HepG2 (cell line): ENCODE data around the gene SFXN5. TPM values are rescaled to one million over a fixed set of nuclear protein-coding genes. Genes with fewer than 3 reads are reported as not detected.

Experiments used
- ATAC-seq: fragments of 200-7000 bp; cut with Tn5 transposase; 3 replicates; pipeline ENCODE4 v1.9.1; 2020; ENCODE audit warnings: mild to moderate bottlenecking, moderate library complexity
- BruUV-seq: library from RNA; stranded (reverse); fragments of 400-500 nt; replicated peaks from 2 replicates; lab custom pipeline; 2021; lab: Mats Ljungman, UMichigan
- CTCF ChIA-PET: fragments of 300-600 bp; formaldehyde crosslinking; extraction: SDS; loops from one replicate; lab custom pipeline; 2021; ENCODE audit warnings: low total read pairs, inconsistent platforms, low intra/inter-chr PET ratio; lab: Yijun Ruan, JAX
- POLR2A ChIA-PET: fragments of 350-600 bp; sonication (Branson Sonifier 250); formaldehyde crosslinking; loops from one replicate; lab custom pipeline; 2020; ENCODE audit warnings: antibody characterized with exemption, inconsistent platforms; lab: Yijun Ruan, JAX
- DNase-seq: peaks from one replicate; pipeline ENCODE4 v3.0.0-alpha.2; 2015; ENCODE audit warnings: low spot score
- FAIRE-seq: peaks from 3 replicates; lab custom pipeline; 2011; peaks lifted over from hg19 to GRCh38; lab: Jason Lieb, UNC
- H2AFZ ChIP-seq: one replicate; pipeline ENCODE4 v1.6.1; 2011; ENCODE audit warnings: low read length, inconsistent platforms
- H3K27ac ChIP-seq: fragments of 300-600 bp; 3 replicates; pipeline ENCODE4 v1.8.0; 2011; ENCODE audit warnings: mixed run types, mild to moderate bottlenecking, mixed read lengths, low read length, inconsistent platforms; ENCODE audit not compliant: insufficient read depth; ENCODE audit errors: extremely low read length
- H3K27me3 ChIP-seq, 2 experiments: fragments of 200-600 bp in 1 of 2; 2 replicates in 1 of 2; 3 replicates in 1 of 2; pipeline versions ENCODE4 v1.6.0 to v1.8.0; 2011; ENCODE audit warnings: low read length in 2 of 2, mild to moderate bottlenecking in 2 of 2, moderate library complexity in 2 of 2, inconsistent platforms in 1 of 2; ENCODE audit not compliant: insufficient read depth in 2 of 2, control insufficient read depth in 1 of 2
- H3K36me3 ChIP-seq, 2 experiments: fragments of 200-600 bp in 1 of 2; replicated peaks in 1 of 2; 2 replicates in 1 of 2; 3 replicates in 1 of 2; pipeline versions ENCODE4 v1.5.1 to v1.8.0; 2011; ENCODE audit warnings: low read length in 2 of 2, inconsistent platforms in 1 of 2; ENCODE audit not compliant: insufficient read depth in 2 of 2, control insufficient read depth in 1 of 2
- H3K4me1 ChIP-seq: 2 replicates; pipeline ENCODE4 v1.5.1; 2012; ENCODE audit warnings: low read length, inconsistent platforms; ENCODE audit not compliant: insufficient read depth
- H3K4me2 ChIP-seq: 2 replicates; pipeline ENCODE4 v1.6.0; 2011; ENCODE audit warnings: low read depth, low read length, inconsistent platforms
- H3K4me3 ChIP-seq, 3 experiments: fragments of 200-600 bp in 1 of 3; sonication (generic), shearing (Covaris generic) in 1 of 3; replicated peaks in 1 of 3; 2 replicates each; pipeline ENCODE4 v1.5.1; 2011 to 2016; ENCODE audit warnings: low read length in 3 of 3, inconsistent platforms in 2 of 3, low read depth in 2 of 3, mild to moderate bottlenecking in 2 of 3, control low read depth in 1 of 3, mixed read lengths in 1 of 3; ENCODE audit not compliant: insufficient read depth in 1 of 3
- H3K79me2 ChIP-seq: one replicate; pipeline ENCODE4 v1.6.1; 2011; ENCODE audit warnings: low read length, inconsistent platforms; ENCODE audit not compliant: insufficient read depth
- H3K9ac ChIP-seq: 2 replicates; pipeline ENCODE4 v1.6.0; 2011; ENCODE audit warnings: mild to moderate bottlenecking, low read depth, low read length, inconsistent platforms; ENCODE audit not compliant: insufficient read depth
- H3K9me3 ChIP-seq: 2 replicates; pipeline ENCODE4 v1.5.1; 2012; ENCODE audit warnings: mild to moderate bottlenecking, low read length
- H4K20me1 ChIP-seq: 2 replicates; pipeline ENCODE4 v1.6.0; 2011; ENCODE audit warnings: inconsistent platforms, mild to moderate bottlenecking, low read length, moderate library complexity; ENCODE audit not compliant: insufficient read depth
- AGO2 ChIP-seq: fragments of 200-400 bp; formaldehyde crosslinking; optimal IDR thresholded peaks from 2 replicates; pipeline ENCODE3; 2017; ENCODE audit warnings: mild to moderate bottlenecking, low read depth, low read length, moderate library complexity
- CHD4 ChIP-seq: fragments of 200-600 bp; sonication (generic); IDR thresholded peaks from 2 replicates; pipeline ENCODE4 v1.7.0; 2017; ENCODE audit warnings: mild to moderate bottlenecking, low read length, borderline replicate concordance
- HIVEP1 ChIP-seq: sonication (generic); formaldehyde crosslinking; IDR thresholded peaks from 2 replicates; pipeline ENCODE4 v1.4.0; 2020; ENCODE audit warnings: mild to moderate bottlenecking, missing genetic modification reagents
- ZNF205 ChIP-seq: IDR thresholded peaks from 2 replicates; pipeline ENCODE4 v1.6.1; 2018; ENCODE audit warnings: missing biosample characterization, missing genetic modification reagents
- ZNF547 ChIP-seq: sonication (generic); formaldehyde crosslinking; IDR thresholded peaks from 2 replicates; pipeline ENCODE4 v1.5.1; 2020; ENCODE audit warnings: mild to moderate bottlenecking, missing genetic modification reagents
- ZNF605 ChIP-seq: sonication (generic); formaldehyde crosslinking; IDR thresholded peaks from 2 replicates; pipeline ENCODE4 v1.8.0; 2022; ENCODE audit warnings: mild to moderate bottlenecking, missing genetic modification reagents
- ZNF780A ChIP-seq: sonication (generic); formaldehyde crosslinking; IDR thresholded peaks from 2 replicates; pipeline ENCODE4 v1.8.0; 2022; ENCODE audit warnings: mild to moderate bottlenecking, missing genetic modification reagents, moderate library complexity
- ZSCAN30 ChIP-seq: sonication (generic); formaldehyde crosslinking; IDR thresholded peaks from 2 replicates; pipeline ENCODE4 v1.5.0; 2020; ENCODE audit warnings: mild to moderate bottlenecking, missing genetic modification reagents
- WGBS: methylation state at CpG from one replicate; pipeline ENCODE4 v1.1.6; 2017; ENCODE audit warnings: low lambda C conversion rate; 5-methylcytosine and 5-hydroxymethylcytosine counted together
- in situ Hi-C: cut with HindIII; loops from 2 replicates; pipeline ENCODE4 v1.10.0; 2017; ENCODE audit warnings: low pct_unique_long_range_greater_than_20kb; ENCODE audit not compliant: extremely low pct_ligation_motif_present
- intact Hi-C: fragments of 100-400 bp; cut with micrococcal nuclease; formaldehyde crosslinking; loops from one replicate; pipeline ENCODE4 v1.10.0; 2022; ENCODE audit not compliant: unreplicated experiment
- polyA plus RNA-seq, 8 experiments: library from polyadenylated mRNA; depleted of rRNA in 3 of 8; stranded (reverse) in 7 of 8; unstranded in 1 of 8; fragments of >200 nt; fragmentation: Illumina TruSeq in 4 of 8; extraction: Trizol in 4 of 8; gene quantifications; 2 replicates each; pipeline versions ENCODE4 v1.2.1 to v1.2.3, GENCODE V29; 2011 to 2016; ENCODE audit warnings: low read depth in 4 of 8, missing spikeins in 1 of 8, mixed read lengths in 1 of 8; ENCODE audit not compliant: insufficient read depth in 1 of 8
- total RNA-seq, 5 experiments: library from RNA; depleted of rRNA; stranded (reverse); fragments of >200 nt; fragmentation: Illumina TruSeq; extraction: Trizol; gene quantifications; 2 replicates each; pipeline ENCODE4 v1.2.3, GENCODE V29; 2016; ENCODE audit warnings: low read depth in 1 of 5
- TF ChIP-seq, protein P1 (sequence below): sonication (generic); formaldehyde crosslinking; IDR thresholded peaks from 2 replicates; pipeline ENCODE4 v1.4.0; 2020; ENCODE audit warnings: missing genetic modification reagents
- TF ChIP-seq, protein P2 (sequence below): sonication (generic); formaldehyde crosslinking; IDR thresholded peaks from 2 replicates; pipeline ENCODE4 v1.5.0; 2020; ENCODE audit warnings: missing genetic modification reagents, mild to moderate bottlenecking, borderline replicate concordance
- TF ChIP-seq, protein P3 (sequence below): sonication (generic); formaldehyde crosslinking; conservative IDR thresholded peaks from 2 replicates; pipeline ENCODE4 v1.4.0; 2020; ENCODE audit warnings: missing genetic modification reagents
- TF ChIP-seq, protein P4 (sequence below): sonication (generic); formaldehyde crosslinking; IDR thresholded peaks from 2 replicates; pipeline ENCODE4 v1.5.1; 2020; ENCODE audit warnings: mild to moderate bottlenecking, missing genetic modification reagents, moderate library complexity

The SFXN5 gene
- total and polyA plus RNA-seq, 2 of the 13 experiments (the other 11 are each of a cell fraction or from before 2014, with no cell fraction given): 34.9 to 37.4 TPM

DNA sequence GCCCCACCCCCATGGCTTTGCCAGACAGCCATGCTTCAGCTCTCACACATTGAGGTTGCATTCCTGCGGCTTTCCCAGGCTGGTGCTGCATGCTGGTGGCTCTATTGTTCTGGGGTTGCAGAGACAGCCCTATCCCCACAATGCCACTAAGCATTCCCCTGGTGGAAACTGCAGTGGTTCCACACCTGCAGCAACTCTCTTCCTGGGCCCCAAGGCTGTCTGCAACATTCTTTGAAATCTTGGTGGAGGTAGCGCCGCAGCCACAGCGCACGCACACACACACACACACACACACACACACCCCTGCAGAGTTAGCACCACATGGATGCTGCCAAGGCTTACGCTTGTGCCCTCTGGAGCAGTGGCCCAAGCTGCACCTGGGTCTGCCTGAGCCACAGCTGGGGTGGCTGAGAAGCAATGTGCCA is 21.4 kb downstream of the SFXN5 start:
- Histone ChIP-seq H3K79me2 (no peaks in the 10 kb centered on the region), H3K4me1 (peaks cover 7% of the 10 kb centered on the region), H3K4me2 (no peak overlapping the region), H4K20me1 (no peaks in the 10 kb centered on the region), H3K36me3 (peaks cover 5 to 24% of the 10 kb centered on the region in 2 experiments; a peak in 4 of 5 replicates), H2AFZ (no peak overlapping the region), H3K27me3 (no peaks in the 10 kb centered on the region), H3K27ac (no peak overlapping the region), H3K9ac (no peak overlapping the region), H3K4me3 (no peak overlapping the region), H3K9me3 (no peaks in the 10 kb centered on the region)
- intact Hi-C loops: no loop called here
- in situ Hi-C loops: no loop called here
- POLR2A ChIA-PET: no interaction called here
- DNase-seq: no peak
- BruUV-seq: no TSS peak
- ATAC-seq: peak; percentile 34
- WGBS: 89% methylated on average over 6 of the region's 6 CpGs
- no peak for FAIRE-seq
- CTCF ChIA-PET: no interaction called here
- TF ChIP-seq, protein P1, sequence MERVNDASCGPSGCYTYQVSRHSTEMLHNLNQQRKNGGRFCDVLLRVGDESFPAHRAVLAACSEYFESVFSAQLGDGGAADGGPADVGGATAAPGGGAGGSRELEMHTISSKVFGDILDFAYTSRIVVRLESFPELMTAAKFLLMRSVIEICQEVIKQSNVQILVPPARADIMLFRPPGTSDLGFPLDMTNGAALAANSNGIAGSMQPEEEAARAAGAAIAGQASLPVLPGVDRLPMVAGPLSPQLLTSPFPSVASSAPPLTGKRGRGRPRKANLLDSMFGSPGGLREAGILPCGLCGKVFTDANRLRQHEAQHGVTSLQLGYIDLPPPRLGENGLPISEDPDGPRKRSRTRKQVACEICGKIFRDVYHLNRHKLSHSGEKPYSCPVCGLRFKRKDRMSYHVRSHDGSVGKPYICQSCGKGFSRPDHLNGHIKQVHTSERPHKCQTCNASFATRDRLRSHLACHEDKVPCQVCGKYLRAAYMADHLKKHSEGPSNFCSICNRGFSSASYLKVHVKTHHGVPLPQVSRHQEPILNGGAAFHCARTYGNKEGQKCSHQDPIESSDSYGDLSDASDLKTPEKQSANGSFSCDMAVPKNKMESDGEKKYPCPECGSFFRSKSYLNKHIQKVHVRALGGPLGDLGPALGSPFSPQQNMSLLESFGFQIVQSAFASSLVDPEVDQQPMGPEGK (CRISPR knock-in tag): no peak
- TF ChIP-seq AGO2 (peak; percentile 55), ZNF605 (CRISPR knock-in tag) (no peak), ZNF547 (no peak), ZNF205 (CRISPR knock-in tag) (no peak), CHD4 (no peak), HIVEP1 (CRISPR knock-in tag) (0 out of 2 replicates have a peak, but pooled peaks have one; percentile 30), ZSCAN30 (CRISPR knock-in tag) (no peak), ZNF780A (CRISPR knock-in tag) (no peak)
- TF ChIP-seq, protein P2, sequence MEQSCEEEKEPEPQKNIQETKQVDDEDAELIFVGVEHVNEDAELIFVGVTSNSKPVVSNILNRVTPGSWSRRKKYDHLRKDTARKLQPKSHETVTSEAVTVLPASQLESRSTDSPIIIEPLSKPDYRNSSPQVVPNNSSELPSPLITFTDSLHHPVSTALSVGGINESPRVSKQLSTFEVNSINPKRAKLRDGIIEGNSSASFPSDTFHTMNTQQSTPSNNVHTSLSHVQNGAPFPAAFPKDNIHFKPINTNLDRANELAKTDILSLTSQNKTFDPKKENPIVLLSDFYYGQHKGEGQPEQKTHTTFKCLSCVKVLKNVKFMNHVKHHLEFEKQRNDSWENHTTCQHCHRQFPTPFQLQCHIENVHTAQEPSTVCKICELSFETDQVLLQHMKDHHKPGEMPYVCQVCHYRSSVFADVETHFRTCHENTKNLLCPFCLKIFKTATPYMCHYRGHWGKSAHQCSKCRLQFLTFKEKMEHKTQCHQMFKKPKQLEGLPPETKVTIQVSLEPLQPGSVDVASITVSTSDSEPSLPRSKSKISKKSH (CRISPR knock-in tag): no peak
- TF ChIP-seq, protein P3, sequence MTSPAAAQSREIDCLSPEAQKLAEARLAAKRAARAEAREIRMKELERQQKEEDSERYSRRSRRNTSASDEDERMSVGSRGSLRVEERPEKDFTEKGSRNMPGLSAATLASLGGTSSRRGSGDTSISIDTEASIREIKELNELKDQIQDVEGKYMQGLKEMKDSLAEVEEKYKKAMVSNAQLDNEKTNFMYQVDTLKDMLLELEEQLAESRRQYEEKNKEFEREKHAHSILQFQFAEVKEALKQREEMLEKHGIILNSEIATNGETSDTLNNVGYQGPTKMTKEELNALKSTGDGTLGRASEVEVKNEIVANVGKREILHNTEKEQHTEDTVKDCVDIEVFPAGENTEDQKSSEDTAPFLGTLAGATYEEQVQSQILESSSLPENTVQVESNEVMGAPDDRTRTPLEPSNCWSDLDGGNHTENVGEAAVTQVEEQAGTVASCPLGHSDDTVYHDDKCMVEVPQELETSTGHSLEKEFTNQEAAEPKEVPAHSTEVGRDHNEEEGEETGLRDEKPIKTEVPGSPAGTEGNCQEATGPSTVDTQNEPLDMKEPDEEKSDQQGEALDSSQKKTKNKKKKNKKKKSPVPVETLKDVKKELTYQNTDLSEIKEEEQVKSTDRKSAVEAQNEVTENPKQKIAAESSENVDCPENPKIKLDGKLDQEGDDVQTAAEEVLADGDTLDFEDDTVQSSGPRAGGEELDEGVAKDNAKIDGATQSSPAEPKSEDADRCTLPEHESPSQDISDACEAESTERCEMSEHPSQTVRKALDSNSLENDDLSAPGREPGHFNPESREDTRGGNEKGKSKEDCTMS: no peak
- TF ChIP-seq, protein P4, sequence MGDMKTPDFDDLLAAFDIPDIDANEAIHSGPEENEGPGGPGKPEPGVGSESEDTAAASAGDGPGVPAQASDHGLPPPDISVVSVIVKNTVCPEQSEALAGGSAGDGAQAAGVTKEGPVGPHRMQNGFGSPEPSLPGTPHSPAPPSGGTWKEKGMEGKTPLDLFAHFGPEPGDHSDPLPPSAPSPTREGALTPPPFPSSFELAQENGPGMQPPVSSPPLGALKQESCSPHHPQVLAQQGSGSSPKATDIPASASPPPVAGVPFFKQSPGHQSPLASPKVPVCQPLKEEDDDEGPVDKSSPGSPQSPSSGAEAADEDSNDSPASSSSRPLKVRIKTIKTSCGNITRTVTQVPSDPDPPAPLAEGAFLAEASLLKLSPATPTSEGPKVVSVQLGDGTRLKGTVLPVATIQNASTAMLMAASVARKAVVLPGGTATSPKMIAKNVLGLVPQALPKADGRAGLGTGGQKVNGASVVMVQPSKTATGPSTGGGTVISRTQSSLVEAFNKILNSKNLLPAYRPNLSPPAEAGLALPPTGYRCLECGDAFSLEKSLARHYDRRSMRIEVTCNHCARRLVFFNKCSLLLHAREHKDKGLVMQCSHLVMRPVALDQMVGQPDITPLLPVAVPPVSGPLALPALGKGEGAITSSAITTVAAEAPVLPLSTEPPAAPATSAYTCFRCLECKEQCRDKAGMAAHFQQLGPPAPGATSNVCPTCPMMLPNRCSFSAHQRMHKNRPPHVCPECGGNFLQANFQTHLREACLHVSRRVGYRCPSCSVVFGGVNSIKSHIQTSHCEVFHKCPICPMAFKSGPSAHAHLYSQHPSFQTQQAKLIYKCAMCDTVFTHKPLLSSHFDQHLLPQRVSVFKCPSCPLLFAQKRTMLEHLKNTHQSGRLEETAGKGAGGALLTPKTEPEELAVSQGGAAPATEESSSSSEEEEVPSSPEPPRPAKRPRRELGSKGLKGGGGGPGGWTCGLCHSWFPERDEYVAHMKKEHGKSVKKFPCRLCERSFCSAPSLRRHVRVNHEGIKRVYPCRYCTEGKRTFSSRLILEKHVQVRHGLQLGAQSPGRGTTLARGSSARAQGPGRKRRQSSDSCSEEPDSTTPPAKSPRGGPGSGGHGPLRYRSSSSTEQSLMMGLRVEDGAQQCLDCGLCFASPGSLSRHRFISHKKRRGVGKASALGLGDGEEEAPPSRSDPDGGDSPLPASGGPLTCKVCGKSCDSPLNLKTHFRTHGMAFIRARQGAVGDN: peak; percentile 17; the same call in 1 of the 2 replicates
- TF ChIP-seq, all 625 proteins: peak for 3
